GM12878 (cell line): ENCODE results near the gene ERC2. TPM values are rescaled to one million over a fixed set of nuclear protein-coding genes. Genes with fewer than 3 reads are reported as not detected.

ENCODE experiments used
- ATAC-seq: fragments of 200-7000 bp; cut with Tn5 transposase; 3 replicates; pipeline ENCODE4 v1.9.1; 2020; ENCODE audit warnings: mild to moderate bottlenecking, moderate library complexity
- BruUV-seq: library from RNA; stranded (reverse); fragments of 400-500 nt; replicated peaks from 2 replicates; lab custom pipeline; 2021; lab: Mats Ljungman, UMichigan
- CTCF ChIA-PET: fragments of 300-600 bp; sonication (Branson Sonifier 250); formaldehyde crosslinking; extraction: SDS; loops from one replicate; lab custom pipeline; 2021; ENCODE audit warnings: inconsistent platforms; lab: Yijun Ruan, JAX
- POLR2A ChIA-PET: fragments of 350-600 bp; formaldehyde crosslinking; extraction: SDS; loops from one replicate; lab custom pipeline; 2021; ENCODE audit warnings: inconsistent platforms; lab: Charles Lee
- RAD21 ChIA-PET: fragments of 300-600 bp; sonication (Branson Sonifier 250); formaldehyde crosslinking; loops from one replicate; lab custom pipeline; 2023; ENCODE audit warnings: antibody characterized with exemption; ENCODE audit not compliant: unreplicated experiment; lab: Charles Lee
- SMC1A ChIA-PET: fragments of 300-600 bp; sonication (Branson Sonifier 250); formaldehyde crosslinking; loops from one replicate; lab custom pipeline; 2023; ENCODE audit not compliant: unreplicated experiment, uncharacterized antibody; lab: Charles Lee
- DNase-seq: peaks from one replicate; pipeline ENCODE4 v3.0.0-alpha.2; 2011; ENCODE audit warnings: low read depth, low spot score
- FAIRE-seq: peaks from 3 replicates; lab custom pipeline; 2011; peaks lifted over from hg19 to GRCh38; lab: Jason Lieb, UNC
- H2AFZ ChIP-seq: 2 replicates; pipeline ENCODE4 v1.6.0; 2011; ENCODE audit warnings: low read depth, low read length, control low read depth; ENCODE audit not compliant: control insufficient read depth
- H3K27ac ChIP-seq: 2 replicates; pipeline ENCODE4 v1.5.1; 2011; ENCODE audit warnings: control low read depth; ENCODE audit not compliant: control insufficient read depth, insufficient read depth
- H3K27me3 ChIP-seq, 2 experiments: replicated peaks in 1 of 2; 2 replicates each; pipeline versions ENCODE4 v1.6.0 to v1.6.1; 2011; ENCODE audit warnings: low read length in 1 of 2; ENCODE audit not compliant: control insufficient read depth in 2 of 2, insufficient read depth in 2 of 2
- H3K36me3 ChIP-seq, 2 experiments: 2 replicates each; pipeline ENCODE4 v1.5.1; 2011; ENCODE audit warnings: low read length in 1 of 2; ENCODE audit not compliant: control insufficient read depth in 2 of 2, insufficient read depth in 2 of 2
- H3K4me1 ChIP-seq: 2 replicates; pipeline ENCODE4 v1.6.1; 2011; ENCODE audit warnings: mild to moderate bottlenecking, low read length, moderate library complexity, mixed read lengths; ENCODE audit not compliant: control insufficient read depth, insufficient read depth
- H3K4me2 ChIP-seq: 2 replicates; pipeline ENCODE4 v1.6.0; 2011; ENCODE audit warnings: control low read depth; ENCODE audit not compliant: control insufficient read depth, insufficient read depth
- H3K4me3 ChIP-seq: fragments of 200-600 bp; sonication (generic); 2 replicates; pipeline ENCODE4 v1.5.1; 2016
- H3K79me2 ChIP-seq: 2 replicates; pipeline ENCODE4 v1.6.0; 2011; ENCODE audit warnings: low read length; ENCODE audit not compliant: control insufficient read depth, insufficient read depth
- H3K9ac ChIP-seq: 2 replicates; pipeline ENCODE4 v1.8.0; 2011; ENCODE audit warnings: low read length, control low read depth, mixed read lengths; ENCODE audit not compliant: control insufficient read depth, insufficient read depth
- H3K9me3 ChIP-seq: replicated peaks from 3 replicates; pipeline ENCODE4 v1.5.1; 2011; ENCODE audit warnings: mild to moderate bottlenecking, low read length; ENCODE audit not compliant: control insufficient read depth, insufficient read depth
- H4K20me1 ChIP-seq: 2 replicates; pipeline ENCODE4 v1.6.0; 2011; ENCODE audit not compliant: control insufficient read depth, insufficient read depth
- ATF7 ChIP-seq: fragments of 450-650 bp; IDR thresholded peaks from 2 replicates; pipeline ENCODE4 v1.6.1; 2016; ENCODE audit warnings: low read depth, mild to moderate bottlenecking
- CBX3 ChIP-seq: fragments of 200-600 bp; sonication (generic); IDR thresholded peaks from 2 replicates; pipeline ENCODE4 v1.6.1; 2016; ENCODE audit warnings: low read depth, borderline replicate concordance
- EED ChIP-seq: sonication (generic); IDR thresholded peaks from 2 replicates; pipeline ENCODE4 v1.6.1; 2016; ENCODE audit warnings: antibody characterized with exemption, low read depth
- MXI1 ChIP-seq: fragments of 150-350 bp; IDR thresholded peaks from 2 replicates; pipeline ENCODE4 v1.6.1; 2011; ENCODE audit warnings: low read depth, mild to moderate bottlenecking, inconsistent platforms, low read length, improper control_type of control experiment
- MYC ChIP-seq: IDR thresholded peaks from 2 replicates; pipeline ENCODE4 v1.6.1; 2011; ENCODE audit warnings: mild to moderate bottlenecking, low read length, moderate library complexity, inconsistent platforms; ENCODE audit not compliant: insufficient read depth, insufficient replicate concordance, insufficient read length, severe bottlenecking
- PBX3 ChIP-seq: IDR thresholded peaks from 2 replicates; pipeline ENCODE4 v1.6.1; 2011; ENCODE audit warnings: mild to moderate bottlenecking, low read depth, low read length, moderate library complexity; ENCODE audit not compliant: insufficient replicate concordance
- POLR2AphosphoS5 ChIP-seq: IDR thresholded peaks from 2 replicates; pipeline ENCODE4 v1.6.1; 2011; ENCODE audit warnings: mild to moderate bottlenecking, low read length, inconsistent platforms
- RELA ChIP-seq: fragments of 450-650 bp; IDR thresholded peaks from 2 replicates; pipeline ENCODE4 v1.8.0; 2014; ENCODE audit warnings: borderline replicate concordance; ENCODE audit not compliant: partially characterized antibody
- SMARCA5 ChIP-seq: fragments of 450-650 bp; IDR thresholded peaks from 2 replicates; pipeline ENCODE4 v1.6.1; 2017; ENCODE audit warnings: mild to moderate bottlenecking
- SPI1 ChIP-seq: IDR thresholded peaks from 2 replicates; pipeline ENCODE4 v1.6.1; 2011; ENCODE audit warnings: low read depth, mild to moderate bottlenecking, low read length, moderate library complexity, borderline replicate concordance; ENCODE audit not compliant: insufficient read depth
- TCF3 ChIP-seq: IDR thresholded peaks from 2 replicates; pipeline ENCODE4 v1.6.1; 2012; ENCODE audit warnings: low read depth, mild to moderate bottlenecking, low read length, borderline replicate concordance; ENCODE audit not compliant: insufficient read depth
- ZBTB4 ChIP-seq: fragments of 450-650 bp; formaldehyde crosslinking; IDR thresholded peaks from 2 replicates; pipeline ENCODE4 v1.4.0; 2022; ENCODE audit warnings: mild to moderate bottlenecking, moderate library complexity
- ZNF24 ChIP-seq: fragments of 450-650 bp; IDR thresholded peaks from 2 replicates; pipeline ENCODE4 v1.6.1; 2017; ENCODE audit warnings: antibody characterized with exemption, mild to moderate bottlenecking
- ZZZ3 ChIP-seq: IDR thresholded peaks from 2 replicates; pipeline ENCODE4 v1.6.1; 2011; ENCODE audit warnings: low read depth; ENCODE audit not compliant: control insufficient read depth, insufficient read length
- WGBS: methylation state at CpG from one replicate; pipeline ENCODE4 v1.1.6; 2016; ENCODE audit warnings: low lambda C conversion rate; ENCODE audit not compliant: insufficient replicate concordance, insufficient coverage; ENCODE audit errors: missing lambda C conversion rate; 5-methylcytosine and 5-hydroxymethylcytosine counted together
- in situ Hi-C: fragments of 300-500 bp; cut with MboI; formaldehyde crosslinking; loops from 9 replicates; pipeline ENCODE4 v1.14.3; 2018; ENCODE audit warnings: mixed read lengths
- intact Hi-C: fragments of 100-400 bp; cut with micrococcal nuclease; formaldehyde crosslinking; loops from one replicate; pipeline ENCODE4 v1.14.2; 2022; ENCODE audit not compliant: unreplicated experiment
- polyA plus RNA-seq, 11 experiments: library from polyadenylated mRNA; depleted of rRNA in 4 of 11; unstranded in 6 of 11; stranded (reverse) in 5 of 11; fragments of >200 nt; fragmentation: Nextera tagmentation in 4 of 11; fragmentation: Illumina TruSeq in 1 of 11; extraction: Ambion mirVana in 4 of 11; extraction: Trizol in 1 of 11; gene quantifications; 1 replicate in 1 of 11; 2 replicates in 10 of 11; pipeline versions ENCODE4 v1.2.1 to v1.2.3, GENCODE V29; 2011 to 2016; ENCODE audit warnings: inconsistent platforms in 2 of 11, missing spikeins in 2 of 11, low read depth in 1 of 11
- total RNA-seq, 4 experiments: library from RNA; depleted of rRNA in 3 of 4; stranded (reverse); fragments of >200 nt in 3 of 4; fragmentation: Illumina TruSeq in 1 of 4; extraction: Trizol in 1 of 4; gene quantifications; 2 replicates each; pipeline versions ENCODE4 v1.2.1 to v1.2.3, GENCODE V29; 2013 to 2021

Gene ERC2
- total and polyA plus RNA-seq, 10 of the 15 experiments (the other 5 are each of a cell fraction or from before 2014, with no cell fraction given), result 0.06 to 1.4 (median 0.12) TPM; not detected in 3

DNA sequence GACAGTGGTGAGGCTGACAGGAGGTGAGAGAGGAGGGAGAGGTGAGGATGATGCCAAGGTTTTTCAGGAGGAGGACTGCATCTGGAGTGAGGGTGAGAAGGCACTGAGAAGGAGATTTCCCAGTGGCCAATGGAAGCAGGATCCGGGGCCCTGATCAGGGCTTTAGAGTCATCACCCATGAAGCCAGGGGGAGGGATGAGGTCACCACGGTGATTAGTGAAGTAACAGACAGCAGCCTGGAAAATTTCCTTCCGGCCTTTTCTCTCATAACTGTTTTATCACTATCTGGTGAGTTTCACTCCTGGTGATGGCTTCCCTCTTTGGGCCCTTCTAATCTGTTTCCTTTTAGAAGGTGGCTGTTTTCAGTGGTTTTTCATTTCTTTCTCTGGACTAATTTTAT, 900.7 kb downstream of the ERC2 start:
- DNase-seq, result no peak

DNA sequence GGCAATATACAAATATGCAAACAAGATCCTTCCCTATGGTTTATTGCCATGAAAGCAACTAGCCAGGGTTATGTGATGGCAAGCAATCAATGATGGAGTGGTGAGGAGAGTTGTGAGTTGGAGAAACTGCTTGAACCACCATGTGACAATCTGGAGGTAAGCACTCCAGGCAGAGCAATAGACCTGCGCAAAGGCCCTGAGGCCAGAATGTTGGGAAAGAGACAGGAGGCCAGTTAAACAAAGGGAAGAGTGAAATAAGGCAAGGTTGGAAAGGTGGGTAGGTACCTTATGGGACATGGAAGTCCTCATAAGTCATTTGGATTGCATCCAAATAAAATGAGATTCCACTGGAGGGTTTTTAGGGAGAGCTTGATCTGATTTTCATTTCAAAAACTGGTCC, 901.1 kb downstream of the ERC2 start:
- no peak overlapping the region for H2AFZ ChIP-seq
- TF ChIP-seq POLR2AphosphoS5, result no peak
- no peak for TF ChIP-seq ATF7
- no peak for TF ChIP-seq ZBTB4 (CRISPR knock-in tag)
- no peak for TF ChIP-seq ZZZ3
- no peak for TF ChIP-seq ZNF24
- TF ChIP-seq SMARCA5, result no peak

More for the DNA sequence above, 900.7 kb downstream of the ERC2 start:
- ChIA-PET SMC1A (interaction anchor here (0.9 to 1.0 kb wide), 2 partner anchors 12 to 29 kb away, joined by 3 to 5 read pairs; no protein-coding TSS in a partner anchor), CTCF (no interaction called here), RAD21 (no interaction called here), POLR2A (no interaction called here)
- TF ChIP-seq MYC (no peak), PBX3 (no peak), MXI1 (no peak), RELA (no peak), SPI1 (no peak), EED (no peak), TCF3 (no peak), CBX3 (no peak)
- Histone ChIP-seq H3K27me3 (no peaks in the 10 kb centered on the region), H3K79me2 (no peaks in the 10 kb centered on the region), H3K36me3 (no peaks in the 10 kb centered on the region), H4K20me1 (no peaks in the 10 kb centered on the region), H3K4me2 (no peak overlapping the region), H3K9me3 (no peaks in the 10 kb centered on the region), H3K4me3 (no peak overlapping the region), H3K9ac (no peak overlapping the region), H3K27ac (no peak overlapping the region), H3K4me1 (peaks cover 5% of the 10 kb centered on the region), H2AFZ (no peak overlapping the region)
- in situ Hi-C loops (no loop called here), intact Hi-C loops (no loop called here)
- WGBS, result 49% methylated on average over 3 of the region's 3 CpGs
- no TSS peak for BruUV-seq
- peak; percentile 59 for ATAC-seq
- no peak for FAIRE-seq

More for the DNA sequence above, 901.1 kb downstream of the ERC2 start:
- H3K4me1 ChIP-seq, result peaks cover 5% of the 10 kb centered on the region
- intact Hi-C loops, result no loop called here
- CTCF ChIA-PET, result no interaction called here
- BruUV-seq, result no TSS peak
- H3K4me3 ChIP-seq, result no peak overlapping the region
- no peaks in the 10 kb centered on the region for H3K36me3 ChIP-seq
- POLR2A ChIA-PET, result no interaction called here
- SMC1A ChIA-PET, result no interaction called here
- H3K9ac ChIP-seq, result no peak overlapping the region
- no peaks in the 10 kb centered on the region for H3K9me3 ChIP-seq
- no peak overlapping the region for H3K27ac ChIP-seq
- H3K79me2 ChIP-seq, result no peaks in the 10 kb centered on the region
- in situ Hi-C loops, result no loop called here
- no peak overlapping the region for H3K4me2 ChIP-seq
- no peaks in the 10 kb centered on the region for H4K20me1 ChIP-seq
- 100% methylated on average over 1 of the region's 1 CpG for WGBS
- DNase-seq, result no peak
- no peak for ATAC-seq
- no peaks in the 10 kb centered on the region for H3K27me3 ChIP-seq
- no peak for FAIRE-seq
- RAD21 ChIA-PET, result no interaction called here
